GDM1 (cell line): ENCODE data around the gene KLK14.

Experiments used
- DNase-seq: peaks from one replicate; lab custom pipeline; 2025; lab: John Stamatoyannopoulos, UW

KLK14 gene

DNA sequence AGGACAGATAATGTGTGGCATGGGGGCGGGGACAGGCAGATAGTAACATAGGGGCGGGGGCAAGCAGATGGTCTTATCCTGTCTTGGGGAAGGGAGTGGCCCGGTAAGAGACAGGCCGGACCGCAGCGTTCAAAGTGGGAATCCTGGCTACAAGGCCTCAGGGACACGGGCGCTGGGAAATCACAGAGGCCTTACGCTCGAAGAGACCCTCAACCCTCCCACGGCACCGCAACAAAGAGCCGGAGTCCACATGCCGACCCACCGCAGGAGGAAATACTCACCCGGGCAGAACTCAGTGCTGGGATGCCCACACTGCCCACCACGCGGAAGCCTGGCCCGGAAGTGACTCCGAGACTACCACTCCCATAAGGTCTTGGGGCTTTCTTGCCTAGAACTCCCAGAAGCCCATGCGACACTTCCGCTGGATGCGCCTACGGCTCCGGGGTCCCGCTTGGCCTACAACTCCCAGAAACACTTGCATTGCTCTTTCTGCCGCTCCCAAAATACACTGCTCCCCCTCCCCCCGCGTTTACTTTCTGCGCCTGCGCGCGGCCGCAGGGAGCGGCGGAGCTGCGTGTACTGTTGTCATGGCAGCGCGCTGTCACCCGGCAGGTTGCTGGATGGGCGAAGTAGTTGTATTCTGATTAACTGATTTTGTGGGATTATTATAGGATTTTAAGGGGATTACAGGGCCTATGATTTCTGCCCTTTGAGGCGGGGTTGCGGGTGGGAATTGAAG lies 25.5 kb upstream of the KLK14 start, which contains the start of gene CTU1:
TSS of gene CTU1 (minus strand) at position 344 of the 739 bp plus-strand sequence. CDS start 3,840 bp downstream, outside the sequence.
- DNase-seq: peak; percentile 98

DNA sequence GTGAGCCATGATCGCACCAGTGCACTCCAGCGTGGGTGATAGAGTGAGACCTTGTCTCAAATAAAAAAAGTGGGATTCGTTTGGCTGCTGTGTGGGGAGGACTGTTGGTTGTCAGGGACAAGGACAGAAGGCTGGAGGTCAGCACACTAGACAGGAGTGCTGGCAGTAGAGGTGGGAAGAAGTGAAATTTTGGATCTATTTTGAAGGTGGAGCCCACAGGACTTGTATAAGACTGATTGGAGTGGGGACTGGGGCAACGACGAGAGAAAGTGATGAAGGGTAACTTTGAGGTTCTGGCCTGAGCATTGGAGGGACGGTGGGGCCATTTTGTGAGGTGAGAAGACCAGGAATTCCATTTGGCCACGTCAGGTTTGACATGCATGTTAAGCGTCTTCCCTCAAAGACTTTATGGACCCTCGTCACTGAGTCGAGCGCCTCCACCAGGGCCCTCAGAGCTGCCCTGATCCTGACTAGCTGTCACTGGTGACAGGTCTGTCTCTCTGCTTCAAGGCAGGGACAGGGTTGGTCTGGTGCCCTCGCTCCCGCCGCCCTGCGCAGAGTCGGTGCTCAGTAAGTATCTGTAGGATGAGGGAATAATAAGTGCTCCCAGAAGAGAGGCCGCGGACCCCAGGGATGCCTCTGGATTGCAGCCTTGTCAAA lies 24.8 kb upstream of the KLK14 start:
- no peak for DNase-seq

DNA sequence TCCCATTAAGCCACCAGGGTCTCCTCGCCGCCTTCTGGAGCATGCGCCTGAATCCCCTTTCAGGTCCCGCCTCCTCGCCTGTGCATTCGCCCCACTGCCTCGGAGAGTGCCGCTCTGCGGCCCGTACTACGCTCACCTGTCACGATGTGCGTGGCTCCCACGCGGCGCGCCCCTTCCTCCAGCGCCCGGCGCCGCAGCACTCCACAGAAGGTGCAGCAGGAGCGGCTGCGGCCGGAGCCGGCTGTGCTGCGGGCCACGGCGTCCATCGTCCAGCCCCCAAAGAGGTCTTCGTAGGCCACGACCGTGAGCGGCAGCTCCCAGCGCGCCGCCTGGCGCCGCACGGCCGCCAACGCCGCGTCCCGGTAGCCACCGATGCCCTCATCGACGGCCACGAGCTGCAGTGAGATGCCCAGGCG lies 21.2 kb upstream of the KLK14 start:
- no peak for DNase-seq

GRCh38 chr19:51102991-51103390 lies 20.3 kb upstream of the KLK14 start:
- no peak for DNase-seq

- no peak for DNase-seq
Measured at GRCh38 chr19:51101171-51101865, 18.6 kb upstream of the KLK14 start.

- DNase-seq: no peak
Measured at GRCh38 chr19:51100601-51101000, 17.9 kb upstream of the KLK14 start.

GRCh38 chr19:51099047-51099382 lies 16.3 kb upstream of the KLK14 start:
- no peak for DNase-seq

- DNase-seq: no peak
Measured at GRCh38 chr19:51098365-51099046, 15.8 kb upstream of the KLK14 start.

DNA sequence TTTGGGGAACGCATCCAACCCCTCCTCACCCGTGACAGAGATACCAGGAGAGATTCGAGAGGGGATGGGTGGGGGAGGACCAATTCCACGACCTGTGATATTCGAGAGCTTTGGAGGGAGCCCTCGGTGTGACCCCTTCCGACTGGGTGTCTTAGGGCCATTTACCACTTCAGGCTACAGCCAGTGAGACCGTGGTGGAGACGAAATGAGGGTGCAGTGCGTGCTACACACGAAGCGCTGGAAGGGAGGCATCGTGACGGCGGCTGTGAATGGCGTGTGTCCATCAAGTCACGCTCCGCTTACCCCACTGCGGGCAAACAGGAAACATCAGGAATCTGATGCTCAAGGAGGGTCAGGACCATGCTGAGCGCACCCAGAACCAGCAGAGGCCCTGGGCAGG lies 15.1 kb upstream of the KLK14 start:
- no peak for DNase-seq

DNA sequence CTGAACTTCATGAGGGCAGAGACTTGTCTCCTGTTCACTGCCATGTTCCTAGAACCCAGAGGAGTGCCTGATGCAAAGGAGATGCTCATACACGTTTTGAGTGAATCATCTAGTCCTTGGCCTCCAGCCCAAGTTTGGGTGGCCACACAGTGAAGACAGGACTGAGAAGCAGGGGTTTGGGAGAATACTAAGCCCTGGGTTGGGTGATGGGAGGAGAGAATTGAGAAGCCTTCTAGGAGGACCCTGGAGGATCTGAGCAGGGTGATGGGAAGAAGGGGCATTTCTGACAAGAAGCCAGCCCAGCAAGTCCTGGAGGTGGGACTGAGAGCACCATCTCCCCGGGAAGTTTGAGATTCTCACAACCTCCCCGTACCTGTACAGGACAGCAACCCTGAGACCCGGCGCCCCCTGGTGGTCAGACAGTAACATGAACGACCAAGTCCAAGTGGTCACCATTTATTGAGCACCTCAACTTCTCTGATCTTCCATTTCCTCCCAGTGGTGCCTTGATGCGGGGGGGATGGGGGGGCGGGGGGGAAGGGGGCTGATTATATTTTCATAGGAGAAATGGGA lies 14.6 kb upstream of the KLK14 start:
- DNase-seq: no peak

DNA sequence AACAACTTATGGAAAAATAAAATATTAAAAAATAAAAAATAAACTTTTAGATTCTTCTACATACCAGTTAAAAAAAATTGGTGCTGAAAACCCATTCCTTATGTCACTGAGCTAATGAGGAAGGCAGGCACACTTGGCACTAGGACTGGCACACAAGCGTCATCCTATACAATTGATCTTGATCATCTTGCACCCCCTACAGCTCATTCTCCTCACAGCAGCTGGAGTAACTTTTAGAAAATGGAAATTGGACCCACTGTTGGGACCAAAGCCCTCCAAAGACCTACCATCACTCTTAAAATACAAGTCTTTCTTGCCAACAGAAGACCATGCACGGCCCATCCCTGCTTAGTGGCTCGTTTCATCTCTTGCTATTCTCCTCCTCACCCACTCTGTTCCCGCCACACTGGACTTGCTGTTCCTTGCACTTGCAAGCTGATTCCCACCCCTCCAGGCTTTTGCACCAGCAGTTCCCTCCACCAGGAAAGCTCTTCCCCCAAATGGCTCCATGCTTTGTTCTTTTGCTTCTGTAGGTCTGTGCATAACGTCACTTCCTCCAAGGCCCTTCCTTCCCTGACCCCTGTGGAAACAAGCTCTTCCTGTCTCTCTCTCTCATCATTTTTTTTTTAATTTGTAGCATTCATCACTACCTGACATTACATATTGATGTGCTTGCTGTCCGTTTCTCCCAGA lies 13.9 kb upstream of the KLK14 start:
- DNase-seq: no peak

- no peak for DNase-seq
Measured at GRCh38 chr19:51094696-51095279, 12.1 kb upstream of the KLK14 start.

- DNase-seq: no peak
Measured at GRCh38 chr19:51093510-51094345, 11.0 kb upstream of the KLK14 start.

GRCh38 chr19:51093101-51093500 lies 10.4 kb upstream of the KLK14 start:
- DNase-seq: no peak

GRCh38 chr19:51091895-51092873 lies 9.5 kb upstream of the KLK14 start:
- no peak for DNase-seq

DNA sequence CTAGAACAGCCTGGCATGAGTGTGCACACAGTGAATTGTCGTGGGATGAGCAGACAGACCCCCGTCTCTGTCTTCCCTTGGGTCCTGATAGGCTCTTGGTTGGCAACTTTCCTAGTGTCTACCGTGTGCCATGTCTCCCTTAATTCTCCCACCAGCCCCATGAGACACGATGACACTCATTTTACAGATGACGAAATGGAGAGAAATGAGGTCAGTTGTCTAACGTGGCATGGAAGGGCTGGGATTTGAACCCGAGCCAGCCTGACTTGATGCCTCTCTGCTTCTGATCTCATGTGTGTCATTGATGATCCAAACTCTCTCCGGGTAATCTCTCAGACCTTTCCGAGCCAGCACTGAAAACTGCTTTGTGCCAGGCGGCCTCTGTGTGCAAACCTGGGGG lies 8.4 kb upstream of the KLK14 start:
- DNase-seq: no peak

- no peak for DNase-seq
Measured at GRCh38 chr19:51090471-51090870, 7.8 kb upstream of the KLK14 start.

DNA sequence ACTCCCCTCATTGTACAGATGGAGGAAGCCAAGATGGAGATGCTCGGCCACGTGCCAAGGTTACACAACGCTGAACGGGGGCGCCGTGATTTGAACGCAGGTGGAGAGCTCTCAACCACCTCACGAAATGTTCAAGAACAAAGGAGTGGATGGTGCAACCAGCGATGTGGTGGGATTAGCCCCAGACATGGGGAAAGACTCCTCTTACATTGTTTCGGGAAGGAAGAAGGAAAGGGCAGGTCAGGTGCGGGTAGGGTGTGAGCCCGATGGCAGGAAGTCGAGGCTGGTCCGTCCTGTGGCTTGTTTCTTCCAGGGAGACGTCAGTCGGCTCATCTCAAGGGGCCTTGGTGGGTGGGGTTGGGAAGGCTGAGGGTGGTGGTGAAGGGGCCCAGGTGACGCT lies 7.1 kb upstream of the KLK14 start:
- DNase-seq: no peak
